Mammary microvascular endothelial cell (primary cell): Measurements from ENCODE around the gene ZNF212. TPM values are rescaled to one million over a fixed set of nuclear protein-coding genes. Genes with fewer than 3 reads are reported as not detected.

Experiments
- total RNA-seq: library from RNA; depleted of rRNA; stranded (reverse); fragments of >200 nt; gene quantifications from 2 replicates; pipeline ENCODE4 v1.2.3, GENCODE V29; 2015

Gene ZNF212
- 3.9 and 4.1 TPM in 2 replicates for total RNA-seq

DNA sequence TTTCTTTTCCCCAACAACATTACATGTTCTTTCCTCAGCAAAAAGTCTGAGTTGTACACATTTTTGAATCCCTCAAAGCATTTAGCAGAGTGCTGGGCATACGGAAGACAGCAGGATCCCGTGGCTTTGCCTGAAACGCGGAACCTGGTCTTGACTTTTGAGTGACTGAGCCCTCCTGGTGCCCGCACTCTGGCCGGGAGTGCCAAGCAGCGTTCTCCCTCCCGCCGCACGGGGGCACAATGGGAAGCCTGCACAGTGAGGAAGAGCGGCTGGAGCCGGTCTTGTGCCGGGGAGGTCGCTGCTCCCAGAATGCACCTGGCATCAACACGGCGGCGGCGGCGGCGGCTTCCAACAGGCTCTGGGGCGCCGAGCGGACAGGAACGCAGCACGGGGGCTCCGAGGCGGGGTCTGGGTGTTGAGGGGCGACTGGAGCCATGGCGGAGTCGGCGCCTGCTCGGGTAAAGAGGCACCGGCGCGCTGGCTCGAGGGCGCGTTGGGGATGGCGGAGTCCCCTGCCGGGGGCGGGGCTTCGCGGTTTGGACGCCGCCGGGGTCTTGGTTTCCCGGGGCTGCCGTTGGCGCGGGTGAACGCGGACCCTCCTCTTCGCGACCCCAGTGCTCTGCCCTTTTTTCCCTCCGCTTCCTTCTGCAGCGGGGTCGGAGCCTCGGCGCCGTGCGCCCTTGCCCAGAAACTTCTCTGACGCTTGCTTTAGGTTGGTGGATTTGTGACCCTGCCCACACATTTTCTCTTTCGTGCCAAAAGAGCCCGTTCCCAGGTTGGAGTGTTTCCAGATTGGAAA is at the start of gene ZNF212:
ZNF212 (plus strand) TSS at position 307 of the 799 bp plus-strand sequence; CDS start at position 435, 128 bp downstream.

DNA sequence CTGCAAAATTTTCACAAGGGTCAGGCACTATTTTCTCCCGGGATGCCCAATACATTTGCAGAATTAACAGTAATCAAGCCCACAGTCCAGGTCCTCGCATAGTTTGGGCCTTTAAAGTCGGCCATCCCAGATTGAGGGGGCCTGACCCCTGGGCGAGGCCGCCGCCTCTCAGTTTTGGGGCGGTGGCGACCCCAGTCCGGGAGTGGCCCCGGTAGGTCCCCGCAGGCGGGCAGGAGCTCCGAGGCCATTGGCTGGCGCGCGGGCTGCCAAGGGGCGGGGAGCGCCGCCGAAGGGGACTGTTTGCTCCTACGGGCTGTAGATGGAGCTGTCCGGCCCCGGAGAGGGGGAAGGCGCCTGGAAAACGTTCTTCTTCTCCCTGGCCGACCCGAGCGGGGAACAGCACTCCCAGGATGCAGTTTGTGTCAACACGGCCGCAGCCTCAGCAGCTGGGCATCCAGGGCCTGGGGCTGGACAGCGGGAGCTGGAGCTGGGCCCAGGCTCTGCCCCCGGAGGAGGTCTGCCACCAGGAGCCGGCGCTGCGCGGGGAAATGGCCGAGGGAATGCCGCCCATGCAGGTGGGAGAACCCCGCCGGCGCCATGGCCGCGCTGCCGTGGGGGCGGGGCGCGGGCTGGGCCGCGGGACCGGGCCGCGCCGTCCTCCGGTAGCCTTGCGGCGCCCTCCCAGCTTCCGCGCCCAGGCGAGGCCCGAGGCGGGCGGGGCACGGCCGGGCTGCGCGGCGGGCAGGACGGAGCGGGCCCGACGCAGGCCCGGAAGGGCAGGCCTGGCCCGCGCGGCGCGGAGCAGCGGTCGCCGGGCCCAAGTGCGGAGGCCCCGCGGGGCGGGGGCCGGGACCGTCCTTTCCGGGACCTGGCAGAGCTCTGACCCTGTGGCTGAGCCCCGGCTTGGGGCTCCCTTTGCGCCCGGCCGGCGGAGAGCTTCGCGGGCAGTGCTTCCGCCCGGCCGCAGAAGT is 44.0 kb upstream of the ZNF212 start, which contains the start of gene ZNF282:
ZNF282 (plus strand) TSS at position 367 of the 971 bp plus-strand sequence; CDS start at position 411, 44 bp downstream.

DNA sequence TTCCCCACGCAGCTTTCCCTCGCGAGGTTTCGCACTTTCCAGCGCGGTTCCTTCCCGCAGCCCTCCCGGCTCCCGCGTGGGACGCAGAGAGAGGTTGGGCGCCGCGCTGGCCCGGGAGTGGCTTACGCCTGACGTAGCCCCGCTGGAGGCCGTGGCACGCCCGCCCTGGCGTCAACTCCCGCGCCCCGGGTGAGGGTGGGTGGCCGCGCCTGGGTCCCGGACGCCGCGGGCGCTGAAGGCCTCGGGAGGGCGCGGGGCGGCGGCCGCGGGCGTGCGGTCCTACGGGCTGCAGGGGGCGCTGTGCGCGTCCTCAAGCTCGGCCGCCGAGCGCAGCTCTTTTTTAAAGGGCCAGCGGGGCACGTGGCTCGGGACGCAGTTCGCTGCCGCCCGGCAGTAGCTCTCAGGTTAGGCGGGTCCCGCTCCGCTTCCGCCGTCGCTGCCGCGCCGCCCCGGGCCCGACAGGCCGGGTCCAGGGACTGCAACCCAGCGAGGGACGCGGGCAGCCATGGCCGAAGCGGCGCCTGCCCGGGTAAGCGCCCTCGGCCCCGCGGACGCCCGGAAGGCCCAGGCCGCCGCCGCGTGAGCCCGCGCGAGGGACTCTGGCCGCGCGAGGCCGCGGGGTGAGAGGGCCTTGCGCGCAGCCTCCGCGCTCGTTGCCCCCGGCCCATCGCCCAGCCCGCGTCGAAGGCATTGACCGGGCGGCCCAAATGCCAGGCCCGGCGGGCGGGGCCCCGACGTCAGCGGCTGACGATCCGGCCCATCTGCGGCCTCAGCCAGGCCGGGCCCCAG is 22.6 kb downstream of the ZNF212 start, which contains the start of gene ZNF783:
ZNF783 (plus strand) TSS at position 368 of the 789 bp plus-strand sequence; CDS start at position 506, 138 bp downstream.

Other genes with a start within 250 kb of the ZNF212 start
- 231 and 234 TPM in 2 replicates for gene PDIA4, start 211.1 kb upstream of the ZNF212 start, total RNA-seq
- 4.2 and 4.7 TPM in 2 replicates for gene ZNF786, start 148.9 kb upstream of the ZNF212 start, total RNA-seq
- 0.40 and 0.74 TPM in 2 replicates for gene ZNF425, start 113.3 kb upstream of the ZNF212 start, total RNA-seq
- 7.4 and 10.2 TPM in 2 replicates for gene ZNF398, start 92.2 kb upstream of the ZNF212 start, total RNA-seq
- gene ZNF282, start 44.1 kb upstream of the ZNF212 start, total RNA-seq = 22.3 and 26.2 TPM in 2 replicates
- 5.1 and 6.2 TPM in 2 replicates for gene ZNF783, start 22.5 kb downstream of the ZNF212 start, total RNA-seq
- gene ZNF777, start 221.4 kb downstream of the ZNF212 start, total RNA-seq = 7.5 and 8.1 TPM in 2 replicates